RWPE2 (cell line): Measurements from ENCODE around the gene CAPN14.
A peak's percentile ranks its signal among the peaks of the same experiment; 100 is the strongest.

Experiments used
- ATAC-seq: fragments of 200-7000 bp; cut with Tn5 transposase; 3 replicates; pipeline ENCODE4 v1.9.1; 2021; ENCODE audit warnings: low read depth
- DNase-seq: peaks from one replicate; pipeline ENCODE4 v3.0.0-alpha.2; 2020; ENCODE audit warnings: low spot score
- H3K27ac ChIP-seq: fragments of 450-650 bp; 2 replicates; pipeline ENCODE4 v1.5.1; 2017; ENCODE audit warnings: mild to moderate bottlenecking; ENCODE audit not compliant: poor library complexity, severe bottlenecking
- H3K27me3 ChIP-seq: fragments of 250-450 bp; sonication (Bioruptor Pico); 2 replicates; pipeline ENCODE4 v1.5.1; 2021; ENCODE audit warnings: mild to moderate bottlenecking, moderate library complexity; ENCODE audit not compliant: insufficient read depth, poor library complexity, severe bottlenecking
- H3K36me3 ChIP-seq: fragments of 250-450 bp; sonication (Bioruptor Pico); 2 replicates; pipeline ENCODE4 v1.5.1; 2020; ENCODE audit warnings: low read depth, mild to moderate bottlenecking, moderate library complexity
- H3K4me1 ChIP-seq: fragments of 250-450 bp; sonication (Bioruptor Pico); 2 replicates; pipeline ENCODE4 v1.5.1; 2021; ENCODE audit warnings: mild to moderate bottlenecking, moderate library complexity; ENCODE audit not compliant: insufficient read depth, poor library complexity, severe bottlenecking
- H3K4me3 ChIP-seq: fragments of 250-450 bp; sonication (Bioruptor Pico); 2 replicates; pipeline ENCODE4 v1.5.1; 2021; ENCODE audit warnings: mild to moderate bottlenecking, moderate library complexity; ENCODE audit not compliant: severe bottlenecking
- H3K9me3 ChIP-seq: fragments of 250-450 bp; sonication (Bioruptor Pico); 2 replicates; pipeline ENCODE4 v1.5.1; 2021; ENCODE audit warnings: mild to moderate bottlenecking, moderate library complexity; ENCODE audit not compliant: severe bottlenecking
- CTCF ChIP-seq: fragments of 450-650 bp; IDR thresholded peaks from one replicate; pipeline ENCODE4 v1.5.1; 2017; ENCODE audit warnings: mild to moderate bottlenecking, moderate library complexity; ENCODE audit not compliant: poor library complexity, severe bottlenecking

Gene CAPN14

GRCh38 chr2:31255911-31256571 lies 38.7 kb upstream of the CAPN14 start:
- Histone ChIP-seq H3K27ac (no peak overlapping the region), H3K36me3 (no peaks in the 10 kb centered on the region), H3K4me1 (no peaks in the 10 kb centered on the region), H3K4me3 (no peak overlapping the region), H3K9me3 (no peaks in the 10 kb centered on the region), H3K27me3 (no peaks in the 10 kb centered on the region)
- ATAC-seq (peak; percentile 62), DNase-seq (no peak)
- no peak for TF ChIP-seq CTCF

- Histone ChIP-seq H3K9me3 (no peaks in the 10 kb centered on the region), H3K36me3 (no peaks in the 10 kb centered on the region), H3K27me3 (no peaks in the 10 kb centered on the region), H3K4me1 (no peaks in the 10 kb centered on the region), H3K4me3 (no peak overlapping the region), H3K27ac (no peak overlapping the region)
- TF ChIP-seq CTCF, result no peak
- ATAC-seq (no peak), DNase-seq (no peak)
These were observed 37.2 kb upstream of the CAPN14 start for GRCh38 chr2:31254237-31255203.

GRCh38 chr2:31253356-31254131 lies 36.2 kb upstream of the CAPN14 start:
- H3K4me3 ChIP-seq, result no peak overlapping the region
- DNase-seq (no peak), ATAC-seq (peak; percentile 75)
- H3K36me3 ChIP-seq, result no peaks in the 10 kb centered on the region
- H3K27ac ChIP-seq, result no peak overlapping the region
- H3K27me3 ChIP-seq, result no peaks in the 10 kb centered on the region
- H3K4me1 ChIP-seq, result no peaks in the 10 kb centered on the region
- TF ChIP-seq CTCF, result no peak
- no peaks in the 10 kb centered on the region for H3K9me3 ChIP-seq

GRCh38 chr2:31251851-31252250 lies 34.5 kb upstream of the CAPN14 start:
- H3K4me1 ChIP-seq, result no peaks in the 10 kb centered on the region
- no peak for TF ChIP-seq CTCF

More at GRCh38 chr2:31251851-31252250, 34.5 kb upstream of the CAPN14 start:
- Histone ChIP-seq H3K36me3 (no peaks in the 10 kb centered on the region), H3K27ac (no peak overlapping the region), H3K4me3 (no peak overlapping the region), H3K9me3 (no peaks in the 10 kb centered on the region), H3K27me3 (no peaks in the 10 kb centered on the region)
- no peak for ATAC-seq
- DNase-seq, result no peak
